Measurements from ENCODE around the gene SLC25A46. TPM values are rescaled to one million over a fixed set of nuclear protein-coding genes. Genes with fewer than 3 reads are reported as not detected.

Gene SLC25A46
- total and polyA plus RNA-seq, 2 of the 8 experiments (the other 6 are each of a cell fraction or from before 2014, with no cell fraction given): 10.6 to 21.7 TPM

- no peak overlapping the region for H4K5ac ChIP-seq (ENCODE audit: insufficient read length, low read depth, low read length)
- H2AFZ ChIP-seq (ENCODE audit: low read length): no peak overlapping the region
- no peak overlapping the region for H3K14ac ChIP-seq (ENCODE audit: insufficient read length)
- CTCF ChIA-PET (ENCODE audit: partially characterized antibody): interaction anchor here (0.6 to 1.6 kb wide), 5 partner anchors 7 to 1397 kb away, joined by 3 to 6 read pairs (median 3); partner anchors contain the start of gene TMEM232
- DNase-seq (ENCODE audit: low read depth in 1 of 2, low spot score in 2 of 2): no peak
- H3K4ac ChIP-seq (replicated peaks; ENCODE audit: insufficient read length, low read depth, low read length): no peak overlapping the region
- no peak overlapping the region for H3K27ac ChIP-seq (ENCODE audit: low read depth, low read length)
- H3K79me2 ChIP-seq (ENCODE audit: control insufficient read depth in 1 of 2, insufficient read depth in 2 of 2, low read length in 2 of 2): no peaks in the 10 kb centered on the region
- no peak overlapping the region for H2AK5ac ChIP-seq (ENCODE audit: low read depth, low read length)
- no peaks in the 10 kb centered on the region for H4K20me1 ChIP-seq (replicated peaks in 1 of 2; ENCODE audit: control insufficient read depth in 1 of 2, insufficient read depth in 2 of 2, low read length in 2 of 2)
- no peak overlapping the region for H3K9ac ChIP-seq (replicated peaks in 1 of 4; ENCODE audit: extremely low read depth in 1 of 4, low read depth in 3 of 4, low read length in 3 of 4)
- no peak overlapping the region for H2BK12ac ChIP-seq (ENCODE audit: low read depth, low read length)
- no peak overlapping the region for H2BK120ac ChIP-seq (replicated peaks; ENCODE audit: low read depth, low read length)
- H3K4me3 ChIP-seq (ENCODE audit: extremely low read depth in 1 of 4, insufficient read depth in 2 of 4, low read depth in 3 of 4, low read length in 4 of 4): no peak overlapping the region
- TF ChIP-seq RAD21 (IDR thresholded peaks at IDR 0.05 in 1 of 2, conservative IDR thresholded peaks at IDR 0.05 in 1 of 2; ENCODE audit: low read depth in 2 of 2, low read length in 2 of 2) (peak; percentile 28 to 34), ATF3 (IDR thresholded peaks at IDR 0.05; ENCODE audit: insufficient read depth, low read depth, low read length) (no peak), CBX5 (IDR thresholded peaks at IDR 0.05; ENCODE audit: low read depth, low read length) (no peak), EZH2 (IDR thresholded peaks at IDR 0.05; ENCODE audit: low read depth, low read length, severe bottlenecking) (no peak)
- no peaks in the 10 kb centered on the region for H3K79me1 ChIP-seq (ENCODE audit: low read depth, low read length)
- H2BK5ac ChIP-seq (ENCODE audit: low read depth, low read length): no peak overlapping the region
- no peaks in the 10 kb centered on the region for H3K9me3 ChIP-seq (ENCODE audit: insufficient read depth in 2 of 2, low read depth in 1 of 2, low read length in 1 of 2)
- H3K23me2 ChIP-seq (ENCODE audit: low read depth, low read length): no peaks in the 10 kb centered on the region
- H3K27me3 ChIP-seq (replicated peaks in 1 of 4; ENCODE audit: control insufficient read depth in 3 of 4, extremely low read depth in 1 of 4, insufficient read depth in 3 of 4, low read length in 3 of 4): no peaks in the 10 kb centered on the region
- H4K91ac ChIP-seq (replicated peaks; ENCODE audit: insufficient read length, low read length): no peak overlapping the region
- H3K23ac ChIP-seq (ENCODE audit: insufficient read length): no peak overlapping the region
- no peak for FAIRE-seq
- H3K36me3 ChIP-seq (ENCODE audit: control insufficient read depth in 2 of 4, insufficient read depth in 4 of 4, low read length in 3 of 4): no peaks in the 10 kb centered on the region
- H4K8ac ChIP-seq (ENCODE audit: extremely low read depth, insufficient read depth, low read length): no peak overlapping the region
- no peak overlapping the region for H3K4me2 ChIP-seq (ENCODE audit: insufficient read depth in 1 of 2, low read depth in 2 of 2, low read length in 2 of 2)
- no peak overlapping the region for H2BK20ac ChIP-seq (ENCODE audit: low read length)
- no peaks in the 10 kb centered on the region for H3K4me1 ChIP-seq (replicated peaks in 1 of 4; ENCODE audit: control insufficient read depth in 3 of 4, insufficient read depth in 4 of 4, low read length in 3 of 4)
- H2BK15ac ChIP-seq (ENCODE audit: low read length): no peak overlapping the region
- H3K18ac ChIP-seq (ENCODE audit: extremely low read depth, low read length): no peak overlapping the region
- H3K56ac ChIP-seq (replicated peaks; ENCODE audit: insufficient read length, low read depth, low read length): no peak overlapping the region
- POLR2A ChIA-PET (ENCODE audit: partially characterized antibody): no interaction called here
- 92% methylated on average over 5 of the region's 5 CpGs; no CpG with 5 or more reads in 1 of the 2 experiments for WGBS, 2 experiments (ENCODE audit: extremely low coverage in 1 of 2, insufficient coverage in 1 of 2, insufficient read length in 1 of 2, insufficient replicate concordance in 2 of 2, low coverage in 1 of 2, low lambda C conversion rate in 2 of 2, missing lambda C conversion rate in 1 of 2)
Measured at GRCh38 chr5:110716247-110717245, 22.3 kb upstream of the SLC25A46 start.
